Measurements from ENCODE around the gene SPIB. TPM values are rescaled to one million over a fixed set of nuclear protein-coding genes. Genes with fewer than 3 reads are reported as not detected.

Gene SPIB
- total RNA-seq, 1 donor from 2014 or later: 0.12 TPM

GRCh38 chr19:50393589-50393988, 25.1 kb upstream of the SPIB start:
- no peak for DNase-seq

GRCh38 chr19:50394017-50394416, 24.7 kb upstream of the SPIB start:
- no peak for TF ChIP-seq CTCF (IDR thresholded peaks at IDR 0.05)
- H3K4me1 ChIP-seq: no peaks in the 10 kb centered on the region
- DNase-seq (no peak), ATAC-seq (no peak)
- H3K27me3 ChIP-seq (ENCODE audit: low read depth): no peaks in the 10 kb centered on the region
- H3K9me3 ChIP-seq: no peaks in the 10 kb centered on the region
- intact Hi-C loops (cut with DNase I): no loop called here
- H3K27ac ChIP-seq: no peak overlapping the region
- H3K36me3 ChIP-seq: no peaks in the 10 kb centered on the region
- H3K4me3 ChIP-seq: no peak overlapping the region

More at GRCh38 chr19:50393589-50393988, 25.1 kb upstream of the SPIB start:
- Histone ChIP-seq H3K36me3 (no peaks in the 10 kb centered on the region), H3K4me1 (no peaks in the 10 kb centered on the region), H3K9me3 (no peaks in the 10 kb centered on the region), H3K4me3 (no peak overlapping the region), H3K27ac (no peak overlapping the region), H3K27me3 (ENCODE audit: low read depth) (no peaks in the 10 kb centered on the region)
- no peak for TF ChIP-seq CTCF (IDR thresholded peaks at IDR 0.05)
- no peak for ATAC-seq
- intact Hi-C loops (cut with DNase I): no loop called here

- Histone ChIP-seq H3K36me3 (peaks cover 26% of the 10 kb centered on the region), H3K4me1 (no peaks in the 10 kb centered on the region), H3K9me3 (no peaks in the 10 kb centered on the region), H3K4me3 (no peak overlapping the region), H3K27me3 (ENCODE audit: low read depth) (no peaks in the 10 kb centered on the region), H3K27ac (no peak overlapping the region)
- ATAC-seq (peak in 1 of 2 donors; percentile 18), DNase-seq (no peak)
- TF ChIP-seq CTCF (IDR thresholded peaks at IDR 0.05): no peak
- intact Hi-C loops (cut with DNase I): no loop called here
Measured at GRCh38 chr19:50398675-50399367, 19.9 kb upstream of the SPIB start.

- H3K9me3 ChIP-seq: no peaks in the 10 kb centered on the region
- DNase-seq: no peak
- H3K27ac ChIP-seq: no peak overlapping the region
- no peaks in the 10 kb centered on the region for H3K4me1 ChIP-seq
- intact Hi-C loops (cut with DNase I): no loop called here
- no peaks in the 10 kb centered on the region for H3K27me3 ChIP-seq (ENCODE audit: low read depth)
- ATAC-seq: no peak
- no peak for TF ChIP-seq CTCF (IDR thresholded peaks at IDR 0.05)
- H3K36me3 ChIP-seq: peaks cover 27% of the 10 kb centered on the region
- no peak overlapping the region for H3K4me3 ChIP-seq
Measured at GRCh38 chr19:50399368-50399745, 19.4 kb upstream of the SPIB start.

- no peaks in the 10 kb centered on the region for H3K9me3 ChIP-seq
- no peaks in the 10 kb centered on the region for H3K4me1 ChIP-seq
- DNase-seq: no peak
- intact Hi-C loops (cut with DNase I): no loop called here
- no peak overlapping the region for H3K4me3 ChIP-seq
- H3K27ac ChIP-seq: no peak overlapping the region
- peak in 1 of 2 donors; percentile 6 for ATAC-seq
- TF ChIP-seq CTCF (IDR thresholded peaks at IDR 0.05): no peak
- no peaks in the 10 kb centered on the region for H3K27me3 ChIP-seq (ENCODE audit: low read depth)
- peaks cover 33% of the 10 kb centered on the region for H3K36me3 ChIP-seq
Measured at GRCh38 chr19:50401605-50402450, 16.9 kb upstream of the SPIB start.
